IMR-90 (cell line): ENCODE data around the gene CCDC43. TPM values are rescaled to one million over a fixed set of nuclear protein-coding genes. Genes with fewer than 3 reads are reported as not detected.

Source experiments
- ATAC-seq: fragments of 200-7000 bp; cut with Tn5 transposase; 2 replicates; pipeline ENCODE4 v1.9.1; 2020; ENCODE audit warnings: low read depth, mild to moderate bottlenecking, moderate library complexity
- Bru-seq: library from RNA; stranded (reverse); fragments of 400-500 nt; gene quantifications from one replicate; lab custom pipeline; 2021; lab: Mats Ljungman, UMichigan
- BruChase-seq, 2 experiments: library from RNA; stranded (reverse); fragments of 400-500 nt; gene quantifications; one replicate each; lab custom pipeline; 2021; lab: Mats Ljungman, UMichigan
- BruUV-seq: library from RNA; stranded (reverse); fragments of 400-500 nt; replicated peaks from 2 replicates; lab custom pipeline; 2021; lab: Mats Ljungman, UMichigan
- CTCF ChIA-PET: fragments of 300-600 bp; formaldehyde crosslinking; extraction: SDS; loops from one replicate; lab custom pipeline; 2021; ENCODE audit warnings: antibody characterized with exemption; lab: Yijun Ruan, JAX
- POLR2A ChIA-PET: fragments of 300-600 bp; sonication (Branson Sonifier 250); formaldehyde crosslinking; loops from one replicate; lab custom pipeline; 2022; ENCODE audit warnings: antibody characterized with exemption; ENCODE audit not compliant: unreplicated experiment; lab: Charles Lee
- DNase-seq: peaks from one replicate; pipeline ENCODE4 v3.0.0; 2013
- H2AFZ ChIP-seq: replicated peaks from 2 replicates; pipeline ENCODE3; 2013; ENCODE audit warnings: low read length, mild to moderate bottlenecking; ENCODE audit not compliant: poor library complexity
- H2AK5ac ChIP-seq: 2 replicates; pipeline ENCODE4 v1.6.1; 2013; ENCODE audit warnings: low read depth, low read length, inconsistent platforms
- H2AK9ac ChIP-seq: replicated peaks from 2 replicates; pipeline ENCODE3; 2013; ENCODE audit warnings: mild to moderate bottlenecking, low read depth, low read length, moderate library complexity; ENCODE audit not compliant: poor library complexity
- H2BK120ac ChIP-seq: 2 replicates; pipeline ENCODE4 v1.6.1; 2013; ENCODE audit warnings: low read depth, low read length, inconsistent platforms
- H2BK15ac ChIP-seq: 3 replicates; pipeline ENCODE4 v1.6.1; 2013; ENCODE audit warnings: low read depth, low read length, inconsistent platforms
- H2BK20ac ChIP-seq: 2 replicates; pipeline ENCODE4 v1.6.1; 2013; ENCODE audit warnings: low read depth, mild to moderate bottlenecking, inconsistent platforms, low read length, moderate library complexity
- H2BK5ac ChIP-seq: 2 replicates; pipeline ENCODE4 v1.6.1; 2013; ENCODE audit warnings: mild to moderate bottlenecking, low read depth, low read length, inconsistent platforms; ENCODE audit not compliant: poor library complexity, severe bottlenecking
- H3K14ac ChIP-seq: replicated peaks from 2 replicates; pipeline ENCODE4 v1.6.1; 2013; ENCODE audit warnings: low read depth, low read length, inconsistent platforms
- H3K18ac ChIP-seq: 2 replicates; pipeline ENCODE4 v1.6.1; 2013; ENCODE audit warnings: low read depth, low read length, control low read depth
- H3K23ac ChIP-seq: 2 replicates; pipeline ENCODE4 v1.6.1; 2013; ENCODE audit warnings: low read depth, low read length, inconsistent platforms
- H3K27ac ChIP-seq: 2 replicates; pipeline ENCODE4 v1.5.1; 2013; ENCODE audit warnings: mild to moderate bottlenecking, control low read depth, low read length; ENCODE audit not compliant: insufficient read depth
- H3K27me3 ChIP-seq: 2 replicates; pipeline ENCODE4 v1.6.1; 2013; ENCODE audit warnings: low read length; ENCODE audit not compliant: control insufficient read depth, insufficient read depth
- H3K36me3 ChIP-seq: 2 replicates; pipeline ENCODE4 v1.6.1; 2013; ENCODE audit warnings: low read length, mixed read lengths; ENCODE audit not compliant: control insufficient read depth, insufficient read depth
- H3K4ac ChIP-seq: 2 replicates; pipeline ENCODE4 v1.6.1; 2013; ENCODE audit warnings: low read depth, low read length, inconsistent platforms
- H3K4me1 ChIP-seq: 2 replicates; pipeline ENCODE4 v1.6.1; 2013; ENCODE audit warnings: low read length, mixed read lengths; ENCODE audit not compliant: control insufficient read depth, insufficient read depth
- H3K4me2 ChIP-seq: 2 replicates; pipeline ENCODE4 v1.6.1; 2013; ENCODE audit warnings: low read depth, mild to moderate bottlenecking, control low read depth, low read length, moderate library complexity
- H3K4me3 ChIP-seq: 2 replicates; pipeline ENCODE4 v1.5.1; 2013; ENCODE audit warnings: low read depth, mild to moderate bottlenecking, control low read depth, low read length, moderate library complexity; ENCODE audit not compliant: insufficient read depth
- H3K56ac ChIP-seq: 2 replicates; pipeline ENCODE4 v1.6.1; 2013; ENCODE audit warnings: low read length, inconsistent platforms; ENCODE audit not compliant: insufficient read depth; ENCODE audit errors: extremely low read depth
- H3K79me1 ChIP-seq, 2 experiments: 2 replicates each; pipeline ENCODE4 v1.6.1; 2013; ENCODE audit warnings: low read length in 2 of 2, inconsistent platforms in 1 of 2, low read depth in 1 of 2
- H3K9ac ChIP-seq: 2 replicates; pipeline ENCODE4 v1.6.1; 2013; ENCODE audit warnings: low read depth, low read length, control low read depth
- H3K9me1 ChIP-seq: 2 replicates; pipeline ENCODE4 v1.6.1; 2013; ENCODE audit warnings: low read length, inconsistent platforms; ENCODE audit not compliant: insufficient read depth
- H3K9me3 ChIP-seq: 2 replicates; pipeline ENCODE4 v1.6.1; 2013; ENCODE audit warnings: low read length; ENCODE audit not compliant: control insufficient read depth, insufficient read depth
- H4K20me1 ChIP-seq: 2 replicates; pipeline ENCODE4 v1.6.1; 2013; ENCODE audit warnings: low read length, inconsistent platforms; ENCODE audit not compliant: insufficient read depth
- H4K5ac ChIP-seq: 2 replicates; pipeline ENCODE4 v1.6.1; 2013; ENCODE audit warnings: mild to moderate bottlenecking, low read depth, low read length, control low read depth
- H4K8ac ChIP-seq, 2 experiments: 2 replicates each; pipeline ENCODE4 v1.6.1; 2013; ENCODE audit warnings: low read depth in 2 of 2, low read length in 2 of 2, control low read depth in 1 of 2, inconsistent platforms in 1 of 2
- H4K91ac ChIP-seq: 2 replicates; pipeline ENCODE4 v1.6.1; 2013; ENCODE audit warnings: low read depth, low read length, inconsistent platforms; ENCODE audit not compliant: insufficient read depth
- BHLHE40 ChIP-seq: fragments of 150-350 bp; IDR thresholded peaks from 2 replicates; pipeline ENCODE4 v1.6.1; 2016; ENCODE audit warnings: mild to moderate bottlenecking, low read depth, low read length
- CEBPB ChIP-seq: IDR thresholded peaks from 2 replicates; pipeline ENCODE4 v1.6.1; 2012; ENCODE audit warnings: low read depth, low read length, improper control_type of control experiment
- CHD1 ChIP-seq: IDR thresholded peaks from 2 replicates; pipeline ENCODE4 v1.6.1; 2012; ENCODE audit warnings: low read depth, low read length, improper control_type of control experiment
- FOS ChIP-seq: fragments of 150-350 bp; IDR thresholded peaks from 2 replicates; pipeline ENCODE4 v1.6.1; 2016; ENCODE audit warnings: low read depth, low read length
- MAZ ChIP-seq: IDR thresholded peaks from 2 replicates; pipeline ENCODE4 v1.6.1; 2012; ENCODE audit warnings: low read depth, mild to moderate bottlenecking, low read length, improper control_type of control experiment, moderate library complexity, borderline replicate concordance
- POLR2A ChIP-seq: IDR thresholded peaks from 2 replicates; pipeline ENCODE4 v1.6.1; 2012; ENCODE audit warnings: mild to moderate bottlenecking, low read depth, low read length
- RAD21 ChIP-seq: IDR thresholded peaks from 2 replicates; pipeline ENCODE4 v1.6.1; 2012; ENCODE audit warnings: low read length, improper control_type of control experiment
- RCOR1 ChIP-seq: IDR thresholded peaks from 2 replicates; pipeline ENCODE4 v1.6.1; 2012; ENCODE audit warnings: mild to moderate bottlenecking, low read length, improper control_type of control experiment; ENCODE audit not compliant: insufficient replicate concordance
- RFX5 ChIP-seq: IDR thresholded peaks from 2 replicates; pipeline ENCODE4 v1.8.0; 2012; ENCODE audit warnings: low read depth, mild to moderate bottlenecking, low read length, moderate library complexity
- SMC3 ChIP-seq: fragments of 150-350 bp; IDR thresholded peaks from 2 replicates; pipeline ENCODE4 v1.6.1; 2016; ENCODE audit warnings: low read depth, mild to moderate bottlenecking, antibody characterized with exemption, low read length, moderate library complexity
- WGBS, 2 experiments: methylation state at CpG; one replicate each; pipeline versions ENCODE4 v1.1.5 to v1.1.7; 2013; ENCODE audit warnings: missing lambda C conversion rate in 2 of 2; ENCODE audit not compliant: insufficient read length in 1 of 2; ENCODE audit errors: extremely low coverage in 2 of 2; 5-methylcytosine and 5-hydroxymethylcytosine counted together
- dilution Hi-C: fragments of 300-500 bp; cut with HindIII; formaldehyde crosslinking; loops from one replicate; pipeline ENCODE4 v1.14.3; 2018; ENCODE audit warnings: low sequenced_read_pairs; ENCODE audit not compliant: unreplicated experiment
- in situ Hi-C: fragments of 300-500 bp; cut with MboI; formaldehyde crosslinking; loops from 3 replicates; pipeline ENCODE4 v1.14.3; 2019; ENCODE audit warnings: low sequenced_read_pairs, inconsistent platforms, mixed read lengths
- intact Hi-C: fragments of 100-400 bp; cut with micrococcal nuclease; formaldehyde crosslinking; loops from 2 replicates; pipeline ENCODE4 v1.10.0; 2022
- long read RNA-seq: library from polyadenylated mRNA; unstranded; transcript quantifications from one replicate; pipeline ENCODE4 v2.0.0, GENCODE V29; 2021; ENCODE audit not compliant: unreplicated experiment
- polyA plus RNA-seq, 3 experiments: library from polyadenylated mRNA; depleted of rRNA; stranded (reverse); fragments of >200 nt; gene quantifications; 2 replicates each; pipeline ENCODE4 v1.2.3, GENCODE V29; 2012; ENCODE audit warnings: low replicate concordance in 1 of 3
- total RNA-seq: library from RNA; depleted of rRNA; stranded (reverse); fragments of >200 nt; gene quantifications from 2 replicates; pipeline ENCODE4 v1.2.3, GENCODE V29; 2012; rRNA removed
- TF ChIP-seq, protein P1 (sequence below): fragments of 150-350 bp; IDR thresholded peaks from 2 replicates; pipeline ENCODE4 v1.6.1; 2016; ENCODE audit warnings: low read depth, mild to moderate bottlenecking, low read length, moderate library complexity, borderline replicate concordance
- TF ChIP-seq, protein P2 (sequence below): fragments of 150-350 bp; IDR thresholded peaks from 2 replicates; pipeline ENCODE4 v1.6.1; 2017; ENCODE audit warnings: mild to moderate bottlenecking, antibody characterized with exemption, low read length, low read depth

The CCDC43 gene, protein sequence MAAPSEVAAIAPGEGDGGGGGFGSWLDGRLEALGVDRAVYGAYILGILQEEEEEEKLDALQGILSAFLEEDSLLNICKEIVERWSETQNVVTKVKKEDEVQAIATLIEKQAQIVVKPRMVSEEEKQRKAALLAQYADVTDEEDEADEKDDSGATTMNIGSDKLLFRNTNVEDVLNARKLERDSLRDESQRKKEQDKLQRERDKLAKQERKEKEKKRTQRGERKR
- 20.8 and 46.4 TPM in 2 replicates for total RNA-seq
- polyA plus RNA-seq (2012; rRNA removed): 9.3 and 11.3 TPM in 2 replicates
- polyA plus RNA-seq (2012; cell fraction: cytosol; rRNA removed): 2.6 and 3.5 TPM in 2 replicates
- 1.7 and 11.2 TPM in 2 replicates for polyA plus RNA-seq (2012; cell fraction: nucleus; rRNA removed; ENCODE audit: low replicate concordance)
- percentile 77 among the genes with signal in this experiment for Bru-seq, nascent RNA
- percentile 82 among the genes with signal in this experiment for BruChase-seq, experiment 1, labeled RNA remaining after a 6-hour chase
- BruChase-seq, experiment 2, labeled RNA remaining after a 2-hour chase: percentile 81 among the genes with signal in this experiment
- long read RNA-seq, transcript CCDC43-201 (5 exons, 2,082 nt): major isoform, 12 of 19 reads
- long read RNA-seq, partial matches to known transcripts: 1 of 19 reads
- long read RNA-seq, other reads (novel, unspliced or antisense): 6 of 19 reads

DNA sequence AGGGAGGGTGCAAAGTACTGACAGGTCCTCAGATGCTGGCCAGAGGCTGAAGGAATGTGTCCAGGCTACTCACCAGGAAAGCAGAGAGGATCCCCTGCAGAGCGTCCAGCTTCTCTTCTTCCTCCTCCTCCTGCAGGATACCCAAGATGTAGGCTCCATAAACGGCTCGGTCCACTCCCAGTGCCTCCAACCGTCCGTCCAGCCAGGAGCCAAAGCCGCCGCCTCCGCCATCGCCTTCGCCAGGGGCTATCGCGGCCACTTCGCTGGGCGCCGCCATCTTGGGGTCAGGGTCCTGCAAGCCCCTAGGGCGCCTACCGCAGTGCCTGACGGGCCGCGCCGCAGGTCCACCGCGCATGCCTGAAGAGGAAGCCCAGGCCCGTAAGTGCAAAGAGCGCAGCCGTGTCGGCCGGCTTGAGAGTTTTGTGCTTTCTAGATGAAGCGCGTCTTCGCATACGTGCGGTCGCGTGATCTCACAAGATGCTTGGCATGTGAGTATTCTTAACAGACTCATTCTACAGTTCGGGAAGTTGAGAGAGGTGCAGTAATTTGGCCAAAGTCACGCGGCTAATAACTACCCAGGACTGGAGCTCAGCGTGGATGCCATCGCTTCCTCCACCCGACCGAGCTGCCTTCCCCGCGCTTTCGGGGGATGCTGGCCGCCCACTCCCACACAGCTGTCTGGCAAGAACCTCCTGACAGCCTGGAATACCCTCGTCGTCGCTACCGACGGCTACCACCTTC, at the start of gene CCDC43:
Gene CCDC43 (minus strand): TSS at position 300 of the 741 bp plus-strand sequence. CDS start 23 bp downstream, at position 277.
- peak within 1 kb of the TSS; percentile 74 for H3K18ac ChIP-seq
- dilution Hi-C loops: no loop called here
- peak within 1 kb of the TSS; percentile 84 for H2AK5ac ChIP-seq
- in situ Hi-C loops: no loop called here
- peak within 1 kb of the TSS; percentile 77 for H2BK5ac ChIP-seq
- peaks cover 15 to 44% of the 10 kb centered on the region in 2 experiments for H3K79me1 ChIP-seq
- no peaks in the 10 kb centered on the region for H3K9me3 ChIP-seq
- H3K14ac ChIP-seq: peak within 1 kb of the TSS; percentile 93
- intact Hi-C loops: no loop called here
- DNase-seq: peak; percentile 96
- H3K4ac ChIP-seq: peak within 1 kb of the TSS; percentile 85
- H3K23ac ChIP-seq: peak within 1 kb of the TSS; percentile 63
- BruUV-seq: no TSS peak
- peak within 1 kb of the TSS; percentile 89 for H2AK9ac ChIP-seq
- CTCF ChIA-PET: no interaction called here
- H3K27me3 ChIP-seq: no peaks in the 10 kb centered on the region
- WGBS, 2 experiments: 2% methylated on average over 25 of the region's 51 CpGs; no CpG with 5 or more reads in 1 of the 2 experiments
- H4K20me1 ChIP-seq: no peaks in the 10 kb centered on the region
- POLR2A ChIA-PET: interaction anchor here (0.5 kb wide), 1 partner anchor 135 kb away, joined by 5 read pairs; no protein-coding TSS in a partner anchor
- peak within 1 kb of the TSS; percentile 89 for H3K4me3 ChIP-seq
- H3K9ac ChIP-seq: peak within 1 kb of the TSS; percentile 90
- peak within 1 kb of the TSS; percentile 30; the same call in 1 of the 3 replicates for H2BK15ac ChIP-seq
- peak within 1 kb of the TSS; percentile 9 for H2BK120ac ChIP-seq
- H2BK20ac ChIP-seq: no peak within 1 kb of the TSS
- peak within 1 kb of the TSS; percentile 88 to 96 for H4K8ac ChIP-seq
- H3K4me2 ChIP-seq: peak within 1 kb of the TSS; percentile 95
- peaks cover 8% of the 10 kb centered on the region; the same call in 1 of the 2 replicates for H3K9me1 ChIP-seq
- H2AFZ ChIP-seq: peak within 1 kb of the TSS; percentile 97
- 0 out of 2 replicates have a peak, but pooled peaks cover 3% of the 10 kb centered on the region for H3K4me1 ChIP-seq
- peak within 1 kb of the TSS; percentile 71 for H3K56ac ChIP-seq
- no peaks in the 10 kb centered on the region for H3K36me3 ChIP-seq
- peak within 1 kb of the TSS; percentile 84 for H4K91ac ChIP-seq
- peak within 1 kb of the TSS; percentile 93 for H4K5ac ChIP-seq
- peak; percentile 99 for ATAC-seq
- H3K27ac ChIP-seq: peak within 1 kb of the TSS; percentile 82
- TF ChIP-seq RCOR1 (no peak), CHD1 (no peak), FOS (no peak), POLR2A (peak; percentile 74; the same call in 1 of the 2 replicates), RFX5 (no peak), SMC3 (no peak), CEBPB (no peak), RAD21 (no peak), BHLHE40 (peak; percentile 97), MAZ (no peak)
- TF ChIP-seq, protein P1, sequence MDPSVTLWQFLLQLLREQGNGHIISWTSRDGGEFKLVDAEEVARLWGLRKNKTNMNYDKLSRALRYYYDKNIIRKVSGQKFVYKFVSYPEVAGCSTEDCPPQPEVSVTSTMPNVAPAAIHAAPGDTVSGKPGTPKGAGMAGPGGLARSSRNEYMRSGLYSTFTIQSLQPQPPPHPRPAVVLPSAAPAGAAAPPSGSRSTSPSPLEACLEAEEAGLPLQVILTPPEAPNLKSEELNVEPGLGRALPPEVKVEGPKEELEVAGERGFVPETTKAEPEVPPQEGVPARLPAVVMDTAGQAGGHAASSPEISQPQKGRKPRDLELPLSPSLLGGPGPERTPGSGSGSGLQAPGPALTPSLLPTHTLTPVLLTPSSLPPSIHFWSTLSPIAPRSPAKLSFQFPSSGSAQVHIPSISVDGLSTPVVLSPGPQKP: no peak
- TF ChIP-seq, protein P2, sequence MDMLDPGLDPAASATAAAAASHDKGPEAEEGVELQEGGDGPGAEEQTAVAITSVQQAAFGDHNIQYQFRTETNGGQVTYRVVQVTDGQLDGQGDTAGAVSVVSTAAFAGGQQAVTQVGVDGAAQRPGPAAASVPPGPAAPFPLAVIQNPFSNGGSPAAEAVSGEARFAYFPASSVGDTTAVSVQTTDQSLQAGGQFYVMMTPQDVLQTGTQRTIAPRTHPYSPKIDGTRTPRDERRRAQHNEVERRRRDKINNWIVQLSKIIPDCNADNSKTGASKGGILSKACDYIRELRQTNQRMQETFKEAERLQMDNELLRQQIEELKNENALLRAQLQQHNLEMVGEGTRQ: peak; percentile 49; the same call in 1 of the 2 replicates
